Tibial nerve (tissue), 4 donors: ENCODE measurements around the gene TBL1X. TPM values are rescaled to one million over a fixed set of nuclear protein-coding genes. Genes with fewer than 3 reads are reported as not detected.
"Not testable (repeated sequence)": the region's sequence is repeated elsewhere in the genome, so short reads cannot be mapped to it uniquely, and the experiment has no call there.

Source experiments
- DNase-seq, 2 donors: peaks; one replicate each; pipeline ENCODE4 v3.0.0-alpha.2; 2019; ENCODE audit warnings: low spot score in 2 of 2
- H3K27ac ChIP-seq, 4 donors: fragments of 200-600 bp; sonication (generic) in 3 of 4; one replicate each; pipeline ENCODE4 v1.5.1; 2017 to 2019; ENCODE audit warnings: mild to moderate bottlenecking in 1 of 4
- H3K27me3 ChIP-seq, 2 donors: fragments of 200-600 bp; sonication (generic) in 1 of 2; one replicate each; pipeline versions ENCODE4 v1.5.1 to v1.6.0; 2017 to 2019
- H3K36me3 ChIP-seq, 3 donors: fragments of 200-600 bp; sonication (generic); one replicate each; pipeline ENCODE4 v1.5.1; 2018 to 2019
- H3K4me1 ChIP-seq, 4 donors: fragments of 200-600 bp; sonication (generic) in 3 of 4; one replicate each; pipeline ENCODE4 v1.5.1; 2017 to 2019
- H3K4me3 ChIP-seq, 4 donors: fragments of 200-600 bp; sonication (generic) in 3 of 4; one replicate each; pipeline ENCODE4 v1.5.1; 2017 to 2019; ENCODE audit warnings: mild to moderate bottlenecking in 1 of 4, moderate library complexity in 1 of 4
- H3K9me3 ChIP-seq, 4 donors: fragments of 200-600 bp; sonication (generic) in 3 of 4; one replicate each; pipeline ENCODE4 v1.5.1; 2017 to 2019
- EP300 ChIP-seq, 2 donors: sonication (generic); formaldehyde crosslinking; IDR thresholded peaks; one replicate each; pipeline ENCODE4 v1.6.1; 2017; ENCODE audit warnings: antibody characterized with exemption in 2 of 2, mild to moderate bottlenecking in 1 of 2
- POLR2A ChIP-seq, 2 donors: fragments of 450-650 bp; IDR thresholded peaks; one replicate each; pipeline ENCODE4 v1.6.1; 2017; ENCODE audit warnings: antibody characterized with exemption in 2 of 2, mild to moderate bottlenecking in 2 of 2, moderate library complexity in 2 of 2
- WGBS, 2 donors: methylation state at CpG; one replicate each; pipeline ENCODE4 v1.1.5; 2018; 5-methylcytosine and 5-hydroxymethylcytosine counted together
- total RNA-seq, 4 donors: library from RNA; depleted of rRNA; stranded (reverse); fragments of >200 nt; gene quantifications; one replicate each; pipeline ENCODE4 v1.1.0, GENCODE V29; 2016
- TF ChIP-seq, protein P1 (sequence below), 5 experiments: fragments of 200-600 bp in 3 of 5; fragments of 450-650 bp in 2 of 5; sonication (generic) in 3 of 5; IDR thresholded peaks; one replicate each; pipeline ENCODE4 v1.5.1; 2016 to 2019; ENCODE audit warnings: antibody characterized with exemption in 5 of 5, mild to moderate bottlenecking in 3 of 5, moderate library complexity in 2 of 5

TBL1X gene
- total RNA-seq, 4 donors from 2014 or later = 12.2 to 25.2 (median 19.5) TPM

DNA sequence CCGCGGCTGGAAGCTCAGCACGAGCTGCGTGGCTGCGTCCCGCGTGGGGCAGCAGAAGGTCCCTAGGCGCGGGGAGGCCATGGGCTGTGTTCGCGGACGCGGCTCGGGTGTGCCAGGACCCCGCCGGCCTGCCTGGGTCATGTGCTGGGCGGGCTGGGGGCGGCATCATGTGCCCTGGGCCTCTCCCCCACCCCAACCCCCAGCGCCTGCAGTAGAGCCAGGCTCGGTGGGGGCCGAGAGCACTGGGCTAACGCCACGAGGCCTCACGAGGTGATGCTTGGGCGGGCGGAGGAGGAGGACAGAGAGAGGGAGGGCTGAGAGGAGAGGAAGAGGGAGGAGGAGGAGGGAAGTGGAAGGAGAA is 300.9 kb downstream of the TBL1X start, which contains the start of gene GPR143:
TSS of gene GPR143 (minus strand) at position 111 of the 361 bp plus-strand sequence. CDS start at position 81, 30 bp downstream.
- Histone ChIP-seq H3K27me3 (peaks cover 0 to 24% of the 10 kb centered on the region in 2 donors), H3K4me1 (no peaks in the 10 kb centered on the region), H3K36me3 (no peaks in the 10 kb centered on the region), H3K9me3 (no peaks in the 10 kb centered on the region), H3K27ac (no peak within 1 kb of the TSS), H3K4me3 (no peak within 1 kb of the TSS)
- WGBS, 2 donors = 23 to 26% methylated on average over 11 to 16 of the region's 26 CpGs
- DNase-seq = no peak
- TF ChIP-seq, protein P1, sequence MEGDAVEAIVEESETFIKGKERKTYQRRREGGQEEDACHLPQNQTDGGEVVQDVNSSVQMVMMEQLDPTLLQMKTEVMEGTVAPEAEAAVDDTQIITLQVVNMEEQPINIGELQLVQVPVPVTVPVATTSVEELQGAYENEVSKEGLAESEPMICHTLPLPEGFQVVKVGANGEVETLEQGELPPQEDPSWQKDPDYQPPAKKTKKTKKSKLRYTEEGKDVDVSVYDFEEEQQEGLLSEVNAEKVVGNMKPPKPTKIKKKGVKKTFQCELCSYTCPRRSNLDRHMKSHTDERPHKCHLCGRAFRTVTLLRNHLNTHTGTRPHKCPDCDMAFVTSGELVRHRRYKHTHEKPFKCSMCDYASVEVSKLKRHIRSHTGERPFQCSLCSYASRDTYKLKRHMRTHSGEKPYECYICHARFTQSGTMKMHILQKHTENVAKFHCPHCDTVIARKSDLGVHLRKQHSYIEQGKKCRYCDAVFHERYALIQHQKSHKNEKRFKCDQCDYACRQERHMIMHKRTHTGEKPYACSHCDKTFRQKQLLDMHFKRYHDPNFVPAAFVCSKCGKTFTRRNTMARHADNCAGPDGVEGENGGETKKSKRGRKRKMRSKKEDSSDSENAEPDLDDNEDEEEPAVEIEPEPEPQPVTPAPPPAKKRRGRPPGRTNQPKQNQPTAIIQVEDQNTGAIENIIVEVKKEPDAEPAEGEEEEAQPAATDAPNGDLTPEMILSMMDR (IDR thresholded peaks at IDR 0.05) = no peak
- TF ChIP-seq POLR2A (IDR thresholded peaks at IDR 0.05) (no peak), EP300 (IDR thresholded peaks at IDR 0.05) (no peak)

DNA sequence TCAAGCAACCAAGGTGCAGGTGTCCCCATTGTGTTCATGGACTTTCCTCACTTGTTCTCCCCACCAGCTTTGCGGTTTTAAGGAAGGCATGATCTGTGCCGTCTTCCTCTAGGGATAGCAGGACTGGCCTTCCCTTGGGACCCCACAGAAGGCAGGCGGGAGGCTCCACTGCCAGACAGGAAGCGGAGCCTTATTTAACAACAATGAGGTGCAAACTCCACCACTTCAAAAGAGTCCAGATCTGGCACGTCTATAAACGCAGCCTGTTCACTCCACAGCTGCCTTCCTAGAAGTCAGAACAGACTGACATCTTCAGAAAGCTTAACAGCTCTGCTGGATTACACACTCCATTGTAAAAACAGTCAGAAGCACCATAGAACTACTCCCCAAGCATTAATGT is 302.5 kb downstream of the TBL1X start:
- H3K27me3 ChIP-seq = peaks cover 0 to 24% of the 10 kb centered on the region in 2 donors
- 46 to 61% methylated on average over 6 of the region's 6 CpGs for WGBS, 2 donors
- no peaks in the 10 kb centered on the region for H3K9me3 ChIP-seq
- no peaks in the 10 kb centered on the region for H3K36me3 ChIP-seq
- no peaks in the 10 kb centered on the region for H3K4me1 ChIP-seq
- no peak for DNase-seq
- H3K27ac ChIP-seq = no peak overlapping the region
- TF ChIP-seq EP300 (IDR thresholded peaks at IDR 0.05) (no peak), POLR2A (IDR thresholded peaks at IDR 0.05) (no peak)
- TF ChIP-seq, protein P1 (IDR thresholded peaks at IDR 0.05) = no peak
- no peak overlapping the region for H3K4me3 ChIP-seq

DNA sequence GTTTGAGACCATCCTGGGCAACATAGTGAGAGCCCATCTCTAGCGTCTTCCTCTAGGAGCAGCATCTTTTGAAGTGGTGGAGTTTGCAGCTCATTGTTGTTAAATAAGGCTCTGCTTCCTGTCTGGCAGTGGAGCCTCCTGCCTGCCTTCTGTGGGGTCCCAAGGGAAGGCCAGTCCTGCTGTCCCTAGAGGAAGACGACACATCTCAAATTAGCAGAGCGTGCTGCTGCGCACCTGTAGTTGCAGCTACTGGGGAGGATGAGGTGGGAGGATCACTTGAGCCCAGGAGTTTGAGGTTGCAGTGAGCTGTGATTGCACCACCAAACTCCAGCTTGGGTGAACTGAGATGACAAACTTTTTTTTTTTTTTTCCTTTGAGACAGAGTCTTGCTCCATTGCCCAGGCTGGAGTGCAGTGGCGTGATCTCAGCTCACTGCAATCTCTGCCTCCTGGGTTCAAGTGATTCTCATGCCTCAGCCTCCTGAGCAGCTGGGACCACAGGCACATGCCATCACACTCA is 303.5 kb downstream of the TBL1X start:
- not testable (repeated sequence) for H3K36me3 ChIP-seq, H3K27ac ChIP-seq, H3K4me1 ChIP-seq, H3K9me3 ChIP-seq, H3K4me3 ChIP-seq, DNase-seq
- H3K27me3 ChIP-seq = peaks cover 0 to 16% of the 10 kb centered on the region in 2 donors
- 68 to 94% methylated on average over 3 to 5 of the region's 5 CpGs for WGBS, 2 donors

DNA sequence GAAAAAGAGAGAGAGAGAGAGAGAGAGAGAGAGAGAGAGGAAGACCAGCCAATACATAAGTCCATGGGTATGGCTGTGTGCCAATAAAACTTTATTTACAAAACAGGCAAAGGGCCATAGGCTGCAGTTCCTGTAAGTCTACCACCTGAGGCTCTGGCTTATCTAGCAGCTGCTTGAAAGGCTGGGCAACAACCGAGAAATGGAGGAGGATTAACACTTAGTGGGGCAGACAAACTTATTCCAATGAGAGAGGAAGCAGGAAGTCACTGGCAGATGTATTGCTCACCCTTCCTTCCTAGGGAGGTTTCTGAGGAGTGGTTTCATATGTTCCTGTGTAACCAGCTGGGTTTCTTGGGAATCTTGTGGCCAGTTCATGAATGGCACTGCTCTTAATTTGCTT is 305.5 kb downstream of the TBL1X start:
- Histone ChIP-seq H3K27me3 (peaks cover 0 to 5% of the 10 kb centered on the region in 2 donors), H3K9me3 (no peaks in the 10 kb centered on the region), H3K4me3 (no peak overlapping the region), H3K27ac (no peak overlapping the region), H3K4me1 (no peaks in the 10 kb centered on the region), H3K36me3 (no peaks in the 10 kb centered on the region)
- TF ChIP-seq, protein P1 (IDR thresholded peaks at IDR 0.05) = no peak
- TF ChIP-seq EP300 (IDR thresholded peaks at IDR 0.05) (no peak), POLR2A (IDR thresholded peaks at IDR 0.05) (no peak)
- no peak for DNase-seq
- WGBS, 2 donors = 41 to 67% methylated on average over 1 of the region's 1 CpG

DNA sequence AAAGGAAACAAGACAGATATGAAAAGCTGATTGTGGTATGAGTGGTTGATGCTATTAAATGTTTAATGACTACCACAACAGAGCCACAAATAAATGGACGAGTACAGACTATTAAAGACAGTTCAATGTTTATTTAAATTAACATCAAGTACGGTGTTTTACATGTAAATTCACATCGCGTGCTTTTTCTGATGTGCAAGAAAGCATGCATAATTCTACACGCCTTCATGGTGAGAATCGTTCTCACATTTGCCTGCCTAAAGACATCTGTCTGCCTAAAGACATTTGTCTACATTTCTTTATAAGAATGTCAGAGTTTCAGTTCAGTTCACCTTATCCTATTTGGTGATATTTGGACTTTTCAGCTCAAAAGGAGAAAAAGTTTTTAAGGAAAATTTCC is 308.1 kb downstream of the TBL1X start:
- no peak for DNase-seq
- Histone ChIP-seq H3K27me3 (no peaks in the 10 kb centered on the region), H3K4me3 (no peak overlapping the region), H3K27ac (no peak overlapping the region), H3K36me3 (no peaks in the 10 kb centered on the region), H3K4me1 (no peaks in the 10 kb centered on the region), H3K9me3 (no peaks in the 10 kb centered on the region)
- TF ChIP-seq POLR2A (IDR thresholded peaks at IDR 0.05) = no peak
- no peak for TF ChIP-seq EP300 (IDR thresholded peaks at IDR 0.05)
- TF ChIP-seq, protein P1 (IDR thresholded peaks at IDR 0.05) = no peak
- WGBS, 2 donors = 81 to 84% methylated on average over 6 of the region's 6 CpGs

DNA sequence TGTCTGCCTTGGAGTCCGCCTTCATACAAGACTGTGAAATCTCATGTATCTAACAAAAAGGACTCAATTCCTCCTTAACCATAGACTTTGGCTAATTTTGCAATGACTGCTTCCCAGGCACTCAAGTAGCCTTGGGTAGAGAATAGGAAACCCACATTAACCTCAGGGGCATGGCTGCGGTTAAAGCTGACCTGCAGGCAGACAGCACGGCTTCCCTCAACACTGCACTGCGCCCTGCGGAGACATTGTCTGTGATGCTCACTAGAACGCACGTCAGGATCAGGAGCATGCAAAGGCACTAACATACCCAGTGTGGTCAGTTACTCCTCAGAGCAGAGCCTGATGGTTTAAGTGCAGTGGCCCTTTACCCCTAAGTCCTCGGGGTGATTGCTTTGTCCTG is 311.1 kb downstream of the TBL1X start:
- Histone ChIP-seq H3K4me1 (no peaks in the 10 kb centered on the region), H3K27ac (no peak overlapping the region), H3K36me3 (no peaks in the 10 kb centered on the region), H3K9me3 (no peaks in the 10 kb centered on the region), H3K27me3 (no peaks in the 10 kb centered on the region), H3K4me3 (no peak overlapping the region)
- WGBS, 2 donors = 82 to 83% methylated on average over 3 to 8 of the region's 8 CpGs
- TF ChIP-seq POLR2A (IDR thresholded peaks at IDR 0.05) = no peak
- TF ChIP-seq, protein P1 (IDR thresholded peaks at IDR 0.05) = no peak
- no peak for TF ChIP-seq EP300 (IDR thresholded peaks at IDR 0.05)
- DNase-seq = no peak
